ENCODE data around the gene CD6.

DNA sequence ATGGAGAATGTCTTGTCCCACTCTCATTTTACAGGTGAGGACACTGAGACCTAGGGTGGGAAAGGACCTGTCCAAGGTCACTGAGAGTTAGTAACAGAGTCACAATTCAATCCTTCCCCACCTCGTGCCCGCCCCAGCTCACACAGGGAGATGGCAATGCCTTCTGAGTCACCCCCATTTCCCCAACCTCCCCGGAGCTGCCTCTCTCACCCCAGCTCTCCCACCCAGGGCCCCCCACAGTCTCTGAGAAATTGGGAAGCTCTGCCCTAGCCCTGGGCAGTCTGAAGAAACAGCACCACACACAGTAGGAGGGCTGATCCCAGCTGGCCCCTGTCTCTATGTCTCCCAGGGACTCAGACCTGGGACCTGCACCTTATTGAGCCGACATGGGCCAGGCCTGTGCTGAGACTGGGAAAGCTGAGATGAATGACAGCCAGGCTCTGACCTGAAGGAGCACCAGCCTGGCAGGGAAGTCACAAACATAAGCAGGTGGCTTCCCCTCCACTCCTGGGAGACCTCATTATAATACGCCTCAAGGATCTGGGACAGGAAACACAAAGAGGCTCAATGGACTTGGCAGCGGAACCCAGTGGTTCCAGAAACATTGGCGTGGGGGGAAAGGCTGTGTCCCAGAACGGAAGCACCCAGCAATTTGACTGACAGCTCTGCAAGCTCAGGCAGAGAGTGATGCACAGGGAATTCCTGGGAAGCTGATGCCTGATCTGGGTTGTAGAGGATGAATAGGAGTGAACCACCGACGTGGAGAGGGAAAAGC lies 51.0 kb downstream of the CD6 start:
- no peak for TF ChIP-seq CTCF (IDR thresholded peaks at IDR 0.05)
- no peak for TF ChIP-seq POLR2A (IDR thresholded peaks at IDR 0.05)
